Esophagus squamous epithelium (tissue), 5 donors: Measurements from ENCODE around the gene PRKAR1B. TPM values are rescaled to one million over a fixed set of nuclear protein-coding genes. Genes with fewer than 3 reads are reported as not detected.

ENCODE experiments used
- DNase-seq: peaks from one replicate; lab custom pipeline; 2025; lab: John Stamatoyannopoulos, UW
- H3K27ac ChIP-seq, 4 donors: fragments of 200-600 bp; sonication (generic); one replicate each; pipeline ENCODE4 v1.5.1; 2016 to 2019; ENCODE audit warnings: mild to moderate bottlenecking in 1 of 4
- H3K27me3 ChIP-seq, 4 donors: fragments of 200-600 bp; sonication (generic); 1 replicate in 3 of 4; 2 replicates in 1 of 4; pipeline versions ENCODE4 v1.5.1 to v1.6.0; 2017 to 2021; ENCODE audit warnings: antibody characterized with exemption in 1 of 4
- H3K36me3 ChIP-seq, 3 donors: fragments of 200-600 bp; sonication (generic); one replicate each; pipeline ENCODE4 v1.5.1; 2016 to 2019
- H3K4me1 ChIP-seq, 3 donors: fragments of 200-600 bp; sonication (generic); one replicate each; pipeline ENCODE4 v1.5.1; 2017 to 2019
- H3K4me3 ChIP-seq, 4 donors: fragments of 200-600 bp; sonication (generic); 1 replicate in 3 of 4; 2 replicates in 1 of 4; pipeline ENCODE4 v1.5.1; 2016 to 2019; ENCODE audit warnings: mild to moderate bottlenecking in 2 of 4, moderate library complexity in 1 of 4
- H3K9me3 ChIP-seq, 3 donors: fragments of 200-600 bp; sonication (generic); one replicate each; pipeline ENCODE4 v1.5.1; 2016 to 2019
- POLR2A ChIP-seq, 4 donors: fragments of 450-650 bp; IDR thresholded peaks; one replicate each; pipeline ENCODE4 v1.6.1; 2017; ENCODE audit warnings: antibody characterized with exemption in 4 of 4, mild to moderate bottlenecking in 4 of 4, moderate library complexity in 3 of 4
- WGBS, 2 donors: methylation state at CpG; one replicate each; pipeline ENCODE4 v1.1.5; 2018; 5-methylcytosine and 5-hydroxymethylcytosine counted together
- intact Hi-C: fragments of 100-400 bp; cut with DNase I; formaldehyde crosslinking; loops from one replicate; pipeline ENCODE4 v1.15.0; 2022
- total RNA-seq, 4 donors: library from RNA; depleted of rRNA; stranded (reverse); fragments of >200 nt; gene quantifications; one replicate each; pipeline ENCODE4 v1.1.0, GENCODE V29; 2016
- TF ChIP-seq, protein P1 (sequence below), 6 experiments: fragments of 450-650 bp in 4 of 6; fragments of 200-600 bp in 2 of 6; sonication (generic) in 2 of 6; IDR thresholded peaks; one replicate each; pipeline ENCODE4 v1.5.1; 2016 to 2019; ENCODE audit warnings: antibody characterized with exemption in 6 of 6, mild to moderate bottlenecking in 4 of 6, moderate library complexity in 4 of 6
- donor health status: DM: yes; HTN: yes; CAD: no.

Gene PRKAR1B
- total RNA-seq, 4 donors from 2014 or later = 10.2 to 13.1 (median 12.5) TPM

DNA sequence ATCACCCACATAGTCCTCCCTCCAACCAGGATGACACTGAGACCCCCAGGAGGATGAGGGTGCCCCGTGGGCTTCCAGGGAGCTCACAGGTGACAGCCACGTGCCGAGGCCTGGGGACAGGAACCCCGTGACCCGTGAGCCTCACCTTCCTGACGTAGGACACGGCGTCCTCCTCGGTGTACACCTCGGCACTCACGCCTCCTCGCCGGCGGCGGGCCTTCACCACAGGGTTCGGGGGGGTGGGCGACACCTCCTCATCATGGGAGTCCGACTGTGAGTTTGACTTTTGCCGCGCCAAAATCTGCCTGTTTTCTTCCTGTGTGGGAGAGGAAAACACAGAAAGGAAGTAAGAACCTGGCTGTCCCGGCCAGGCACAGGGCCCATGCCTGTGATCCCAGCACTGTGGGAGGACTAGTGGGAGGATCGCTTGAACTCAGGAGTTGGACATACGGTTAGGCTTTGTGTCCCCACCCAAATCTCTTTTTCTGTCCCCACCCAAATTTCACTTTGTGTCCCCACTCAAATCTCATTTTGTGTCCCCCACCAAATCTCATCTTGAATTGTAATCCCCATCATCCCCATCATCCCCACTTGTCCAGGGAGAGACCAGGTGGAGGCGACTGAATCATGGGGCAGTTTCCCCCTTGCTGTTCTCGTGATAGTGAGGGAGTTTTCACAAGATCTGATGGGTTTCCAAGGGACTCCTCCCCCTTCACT lies 46.5 kb downstream of the PRKAR1B start:
- no peak for TF ChIP-seq POLR2A (IDR thresholded peaks at IDR 0.05)
- TF ChIP-seq, protein P1, sequence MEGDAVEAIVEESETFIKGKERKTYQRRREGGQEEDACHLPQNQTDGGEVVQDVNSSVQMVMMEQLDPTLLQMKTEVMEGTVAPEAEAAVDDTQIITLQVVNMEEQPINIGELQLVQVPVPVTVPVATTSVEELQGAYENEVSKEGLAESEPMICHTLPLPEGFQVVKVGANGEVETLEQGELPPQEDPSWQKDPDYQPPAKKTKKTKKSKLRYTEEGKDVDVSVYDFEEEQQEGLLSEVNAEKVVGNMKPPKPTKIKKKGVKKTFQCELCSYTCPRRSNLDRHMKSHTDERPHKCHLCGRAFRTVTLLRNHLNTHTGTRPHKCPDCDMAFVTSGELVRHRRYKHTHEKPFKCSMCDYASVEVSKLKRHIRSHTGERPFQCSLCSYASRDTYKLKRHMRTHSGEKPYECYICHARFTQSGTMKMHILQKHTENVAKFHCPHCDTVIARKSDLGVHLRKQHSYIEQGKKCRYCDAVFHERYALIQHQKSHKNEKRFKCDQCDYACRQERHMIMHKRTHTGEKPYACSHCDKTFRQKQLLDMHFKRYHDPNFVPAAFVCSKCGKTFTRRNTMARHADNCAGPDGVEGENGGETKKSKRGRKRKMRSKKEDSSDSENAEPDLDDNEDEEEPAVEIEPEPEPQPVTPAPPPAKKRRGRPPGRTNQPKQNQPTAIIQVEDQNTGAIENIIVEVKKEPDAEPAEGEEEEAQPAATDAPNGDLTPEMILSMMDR (IDR thresholded peaks at IDR 0.05) = no peak
- no peak overlapping the region for H3K27ac ChIP-seq
- H3K36me3 ChIP-seq = peaks cover 0 to 60% (median 0%) of the 10 kb centered on the region in 3 donors
- DNase-seq = no peak
- WGBS, 2 donors = 94 to 96% methylated on average over 5 to 7 of the region's 25 CpGs
- no peaks in the 10 kb centered on the region for H3K27me3 ChIP-seq
- H3K4me3 ChIP-seq = no peak overlapping the region
- intact Hi-C loops = no loop called here
- H3K4me1 ChIP-seq = no peaks in the 10 kb centered on the region
- H3K9me3 ChIP-seq = peaks cover 0 to 5% (median 2%) of the 10 kb centered on the region in 3 donors

DNA sequence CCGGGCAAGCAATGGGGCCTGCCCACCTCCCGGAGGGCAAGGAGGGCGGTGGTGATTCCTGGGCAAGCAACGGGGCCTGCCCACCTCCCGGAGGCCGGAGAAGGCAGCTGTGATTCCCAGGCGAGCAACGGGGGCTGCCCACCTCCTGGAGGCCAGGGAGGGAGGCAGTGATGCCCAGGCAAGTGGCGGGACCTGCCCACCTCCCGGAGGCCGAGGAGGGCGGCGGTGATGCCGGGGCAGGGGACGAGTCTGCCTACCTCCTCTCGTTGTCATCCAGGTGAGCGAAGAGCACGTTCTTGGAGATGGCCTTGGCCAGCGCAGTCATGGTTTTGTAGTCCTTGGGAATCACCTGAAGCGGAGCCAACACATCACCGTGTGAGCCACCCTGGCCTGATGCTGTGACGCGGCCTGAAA lies 50.1 kb downstream of the PRKAR1B start:
- intact Hi-C loops = no loop called here
- no peak for DNase-seq
- Histone ChIP-seq H3K27ac (no peak overlapping the region), H3K36me3 (peaks cover 0 to 53% (median 0%) of the 10 kb centered on the region in 3 donors), H3K27me3 (no peaks in the 10 kb centered on the region), H3K4me3 (no peak overlapping the region), H3K4me1 (no peaks in the 10 kb centered on the region), H3K9me3 (no peaks in the 10 kb centered on the region)
- TF ChIP-seq POLR2A (IDR thresholded peaks at IDR 0.05) = no peak
- TF ChIP-seq, protein P1 (IDR thresholded peaks at IDR 0.05) = no peak
- 95 to 96% methylated on average over 10 to 16 of the region's 23 CpGs for WGBS, 2 donors

DNA sequence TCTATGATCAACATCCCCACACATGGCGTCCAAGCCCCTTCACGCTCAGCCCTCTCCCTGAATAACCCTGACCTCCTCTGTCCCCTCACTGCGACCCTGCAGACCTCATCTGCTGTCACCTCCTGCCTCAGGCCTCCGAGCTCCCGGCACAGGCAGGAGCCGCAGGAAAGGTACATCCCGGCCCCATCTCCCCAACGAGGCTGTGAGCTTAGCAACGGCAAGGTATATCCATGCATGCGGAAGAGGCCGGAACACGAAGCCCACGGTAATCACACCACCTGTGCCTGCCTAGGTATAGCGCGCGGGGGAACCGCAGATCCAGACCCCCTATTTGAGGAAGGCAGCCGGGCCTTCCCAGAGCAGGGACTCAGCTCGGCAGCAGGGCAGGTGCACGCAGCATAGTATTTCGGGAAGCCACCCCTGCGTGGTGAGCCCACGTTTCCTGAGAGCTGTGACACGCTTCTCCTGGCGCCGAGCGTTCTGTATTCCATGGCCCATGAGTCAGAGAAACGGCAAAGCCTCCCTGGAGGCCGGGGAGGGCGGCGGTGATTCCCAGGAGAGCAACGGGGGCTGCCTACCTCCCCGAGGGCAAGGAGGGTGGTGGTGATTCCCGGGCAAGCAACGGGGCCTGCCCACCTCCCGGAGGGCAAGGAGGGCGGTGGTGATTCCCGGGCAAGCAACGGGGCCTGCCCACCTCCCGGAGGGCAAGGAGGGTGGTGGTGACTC lies 50.7 kb downstream of the PRKAR1B start:
- no peaks in the 10 kb centered on the region for H3K27me3 ChIP-seq
- intact Hi-C loops = no loop called here
- TF ChIP-seq, protein P1 (IDR thresholded peaks at IDR 0.05) = no peak
- WGBS, 2 donors = 95% methylated on average over 11 to 17 of the region's 40 CpGs
- peaks cover 0 to 53% (median 0%) of the 10 kb centered on the region in 3 donors for H3K36me3 ChIP-seq
- H3K27ac ChIP-seq = no peak overlapping the region
- no peaks in the 10 kb centered on the region for H3K9me3 ChIP-seq
- DNase-seq = no peak
- no peak overlapping the region for H3K4me3 ChIP-seq
- H3K4me1 ChIP-seq = no peaks in the 10 kb centered on the region

DNA sequence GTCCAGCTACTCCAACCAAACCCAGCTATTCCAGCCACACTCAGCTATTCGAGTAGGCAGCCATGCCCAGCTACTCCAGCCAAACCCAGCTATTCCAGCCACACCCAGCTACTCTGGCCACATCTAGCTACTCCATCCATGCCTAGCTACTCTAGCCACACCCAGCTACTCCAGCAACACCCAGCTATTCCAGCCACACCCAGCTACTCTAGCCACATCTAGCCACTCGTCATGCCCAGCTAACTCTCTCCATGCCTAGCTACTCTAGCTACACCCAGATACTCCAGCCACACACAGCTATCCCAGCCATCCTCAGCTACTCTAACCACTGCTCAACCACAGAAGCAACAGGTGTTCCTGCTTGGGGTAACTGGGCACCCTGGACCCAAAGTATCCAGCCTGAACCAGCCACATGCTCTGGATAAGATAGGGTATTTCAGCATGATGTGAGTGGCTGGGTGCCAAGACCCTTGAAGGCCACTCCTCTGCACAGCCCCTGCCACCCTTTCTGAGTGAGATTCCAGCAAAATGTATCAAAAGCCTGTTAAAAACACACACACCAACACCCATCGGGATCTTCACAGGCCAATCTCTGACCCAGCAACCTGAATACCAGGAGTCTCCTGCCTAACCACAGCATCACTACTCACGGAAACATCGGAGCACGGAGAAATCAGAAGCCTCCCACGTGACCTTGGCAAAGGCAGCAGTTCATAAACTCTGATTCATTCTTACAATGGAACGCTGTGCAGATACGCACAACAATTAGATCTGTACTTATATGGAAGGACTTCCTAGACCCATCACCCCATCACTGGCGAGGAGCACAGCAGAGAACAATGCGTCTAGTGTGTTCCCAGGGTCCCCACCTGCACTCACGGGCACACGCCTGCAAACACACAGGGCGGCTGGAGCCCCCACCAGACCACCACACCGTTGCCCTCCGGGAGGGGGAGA lies 52.3 kb downstream of the PRKAR1B start:
- Histone ChIP-seq H3K27me3 (no peaks in the 10 kb centered on the region), H3K9me3 (no peaks in the 10 kb centered on the region), H3K4me3 (no peak overlapping the region), H3K4me1 (no peaks in the 10 kb centered on the region), H3K27ac (peak overlapping the region in 1 of 4 donors; percentile 25), H3K36me3 (peaks cover 0 to 40% (median 0%) of the 10 kb centered on the region in 3 donors)
- DNase-seq = no peak
- 89 to 91% methylated on average over 16 of the region's 16 CpGs for WGBS, 2 donors
- no peak for TF ChIP-seq POLR2A (IDR thresholded peaks at IDR 0.05)
- TF ChIP-seq, protein P1 (IDR thresholded peaks at IDR 0.05) = no peak
- intact Hi-C loops = no loop called here
